NT2/D1 (cell line): ENCODE results near the gene LARP1.

ENCODE experiments used
- SUZ12 ChIP-seq: IDR thresholded peaks from 2 replicates; pipeline ENCODE4 v1.6.1; 2011; ENCODE audit not compliant: insufficient read length, insufficient read depth; ENCODE audit errors: extremely low read depth
- YY1 ChIP-seq: IDR thresholded peaks from 2 replicates; pipeline ENCODE4 v1.6.1; 2011; ENCODE audit not compliant: insufficient read length, insufficient read depth

- no peak for TF ChIP-seq SUZ12
- TF ChIP-seq YY1 = no peak
Measured at GRCh38 chr5:154741415-154741814, 13.8 kb upstream of the LARP1 start.
